ENCODE data around the gene CDC14A. TPM values are rescaled to one million over a fixed set of nuclear protein-coding genes. Genes with fewer than 3 reads are reported as not detected.

The CDC14A gene
- total and polyA plus RNA-seq, 2 donors (not counting 3 experiments of a cell fraction or from before 2014, with no cell fraction given), result 3.4 to 13.9 TPM

- peak overlapping the region; percentile 0 for H3K9ac ChIP-seq (replicated peaks; ENCODE audit: extremely low read depth, insufficient read depth, low read length)
- H3K9me3 ChIP-seq (replicated peaks; ENCODE audit: control insufficient read depth, insufficient read depth, low read length), result no peaks in the 10 kb centered on the region
- no TSS peak for BruUV-seq (replicated peaks)
- dilution Hi-C loops (cut with MboI; ENCODE audit: extremely low pct_ligation_motif_present, low sequenced_read_pairs) (no loop called here), intact Hi-C loops (cut with micrococcal nuclease) (loop anchor here (2.0 kb wide), 1 partner anchor 16 kb away; no protein-coding TSS in a partner anchor)
- TF ChIP-seq MAX (IDR thresholded peaks at IDR 0.05; ENCODE audit: insufficient read depth, insufficient read length) (no peak), GATA2 (IDR thresholded peaks at IDR 0.05; ENCODE audit: insufficient read depth, insufficient read length, low read depth, low read length) (peak; percentile 38), JUN (IDR thresholded peaks at IDR 0.05; ENCODE audit: borderline replicate concordance, insufficient read depth, insufficient read length, low read depth) (no peak), EZH2 (IDR thresholded peaks at IDR 0.05; ENCODE audit: borderline replicate concordance, low read depth, low read length, severe bottlenecking) (no peak), POLR2AphosphoS5 (IDR thresholded peaks at IDR 0.05; ENCODE audit: insufficient read depth, low read depth, low read length) (peak; percentile 45), CTCF (IDR thresholded peaks at IDR 0.05; ENCODE audit: extremely low read depth in 1 of 2, insufficient read depth in 1 of 2, low read depth in 1 of 2, low read length in 2 of 2) (no peak), FOS (IDR thresholded peaks at IDR 0.05; ENCODE audit: borderline replicate concordance, insufficient read depth, low read length) (no peak), POLR2A (IDR thresholded peaks at IDR 0.05; ENCODE audit: low read depth, low read length) (no peak), MYC (IDR thresholded peaks at IDR 0.05; ENCODE audit: low read depth, low read length) (peak; percentile 38)
- no peaks in the 10 kb centered on the region for H3K27me3 ChIP-seq (ENCODE audit: control insufficient read depth in 2 of 2, insufficient read depth in 2 of 2, low read length in 2 of 2)
- H3K4me2 ChIP-seq (ENCODE audit: insufficient read depth, low read length), result peak overlapping the region; percentile 32
- peak overlapping the region; percentile 41 for H2AFZ ChIP-seq (ENCODE audit: low read depth, low read length)
- CTCF ChIA-PET, result interaction anchor here (0.6 to 2.2 kb wide), 4 partner anchors 9 to 16 kb away, joined by 3 to 7 read pairs (median 3); no protein-coding TSS in a partner anchor
- H3K4me1 ChIP-seq (ENCODE audit: control insufficient read depth, extremely low read depth, insufficient read depth, low read length), result peaks cover 17% of the 10 kb centered on the region
- peaks cover 0 to 2% of the 10 kb centered on the region in 2 experiments for H3K36me3 ChIP-seq (ENCODE audit: control insufficient read depth in 2 of 2, extremely low read depth in 1 of 2, insufficient read depth in 2 of 2, low read length in 2 of 2)
- FAIRE-seq (peak; percentile 71), DNase-seq (ENCODE audit: low read depth, low spot score) (peak; percentile 72)
- H3K9me1 ChIP-seq (replicated peaks; ENCODE audit: control insufficient read depth, extremely low read depth, insufficient read depth, low read length), result no peaks in the 10 kb centered on the region
- POLR2A ChIA-PET, result no interaction called here
- H3K27ac ChIP-seq (ENCODE audit: insufficient read depth, low read depth, low read length), result no peak overlapping the region
- H3K4me3 ChIP-seq (replicated peaks in 1 of 3; ENCODE audit: insufficient read depth in 1 of 3, low read depth in 1 of 3, low read length in 3 of 3), result peak overlapping the region in 1 of 3 experiments; percentile 7
- H3K79me2 ChIP-seq (ENCODE audit: control insufficient read depth, insufficient read depth, low read length), result no peaks in the 10 kb centered on the region
- H4K20me1 ChIP-seq (replicated peaks; ENCODE audit: control insufficient read depth, extremely low read depth, insufficient read depth, low read length), result no peaks in the 10 kb centered on the region
Observed at GRCh38 chr1:100400404-100400803, 48.1 kb downstream of the CDC14A start.

All from endothelial cell of umbilical vein (primary cell).